ENCODE results near the gene GTPBP6.

- no peak for TF ChIP-seq CTCF (IDR thresholded peaks at IDR 0.05)
- TF ChIP-seq POLR2A (IDR thresholded peaks at IDR 0.05), result no peak
These were observed 45.2 kb upstream of the GTPBP6 start for GRCh38 chrX:363621-364375.

Measured in uterus (tissue), 2 donors.